Gastroesophageal sphincter (tissue), 4 donors: Measurements from ENCODE around the gene NUDT12. TPM values are rescaled to one million over a fixed set of nuclear protein-coding genes. Genes with fewer than 3 reads are reported as not detected.
A peak's percentile ranks its signal among the peaks of the same experiment; 100 is the strongest.

Experiments used
- ATAC-seq: fragments of 150-250 bp; one replicate; pipeline ENCODE4 v1.9.1; 2016; ENCODE audit warnings: mild to moderate bottlenecking, moderate library complexity
- H3K27ac ChIP-seq, 4 donors: fragments of 200-600 bp; sonication (generic) in 3 of 4; 1 replicate in 3 of 4; 2 replicates in 1 of 4; pipeline ENCODE4 v1.5.1; 2016 to 2019
- H3K27me3 ChIP-seq: fragments of 200-600 bp; sonication (generic); one replicate; pipeline ENCODE4 v1.5.1; 2019
- H3K36me3 ChIP-seq, 2 donors: fragments of 200-600 bp; sonication (generic); one replicate each; pipeline ENCODE4 v1.5.1; 2019; ENCODE audit warnings: control low read depth in 1 of 2
- H3K4me1 ChIP-seq, 3 donors: fragments of 200-600 bp; sonication (generic); 1 replicate in 2 of 3; 2 replicates in 1 of 3; pipeline ENCODE4 v1.5.1; 2016 to 2019; ENCODE audit warnings: control low read depth in 2 of 3
- H3K4me3 ChIP-seq, 2 donors: fragments of 200-600 bp; sonication (generic); one replicate each; pipeline ENCODE4 v1.5.1; 2019; ENCODE audit warnings: mild to moderate bottlenecking in 1 of 2, moderate library complexity in 1 of 2
- H3K9me3 ChIP-seq, 3 donors: fragments of 200-600 bp; sonication (generic); one replicate each; pipeline ENCODE4 v1.5.1; 2017 to 2019; ENCODE audit warnings: control low read depth in 2 of 3
- EP300 ChIP-seq: sonication (generic); formaldehyde crosslinking; IDR thresholded peaks from one replicate; pipeline ENCODE4 v1.6.1; 2017; ENCODE audit warnings: antibody characterized with exemption, mild to moderate bottlenecking
- POLR2A ChIP-seq, 2 donors: fragments of 450-650 bp; IDR thresholded peaks; one replicate each; pipeline ENCODE4 v1.6.1; 2017; ENCODE audit warnings: antibody characterized with exemption in 2 of 2, mild to moderate bottlenecking in 2 of 2, moderate library complexity in 1 of 2
- POLR2AphosphoS5 ChIP-seq: sonication (generic); formaldehyde crosslinking; IDR thresholded peaks from one replicate; pipeline ENCODE4 v1.6.1; 2017; ENCODE audit warnings: antibody characterized with exemption
- WGBS, 2 donors: methylation state at CpG; one replicate each; pipeline ENCODE4 v1.1.5; 2018; ENCODE audit warnings: low coverage in 1 of 2; 5-methylcytosine and 5-hydroxymethylcytosine counted together
- total RNA-seq, 4 donors: library from RNA; depleted of rRNA; stranded (reverse); fragments of >200 nt; gene quantifications; one replicate each; pipeline ENCODE4 v1.1.0, GENCODE V29; 2016
- TF ChIP-seq, protein P1 (sequence below), 4 experiments: fragments of 200-600 bp in 2 of 4; fragments of 450-650 bp in 2 of 4; sonication (generic) in 1 of 4; IDR thresholded peaks; one replicate each; pipeline ENCODE4 v1.5.1; 2017 to 2019; ENCODE audit warnings: antibody characterized with exemption in 4 of 4, mild to moderate bottlenecking in 2 of 4, moderate library complexity in 2 of 4

NUDT12 gene
- total RNA-seq = 10 to 100 TPM in 2 of 4 donors, 1 to 10 TPM in 2; 6.2 to 20.7 (median 9.9) TPM

DNA sequence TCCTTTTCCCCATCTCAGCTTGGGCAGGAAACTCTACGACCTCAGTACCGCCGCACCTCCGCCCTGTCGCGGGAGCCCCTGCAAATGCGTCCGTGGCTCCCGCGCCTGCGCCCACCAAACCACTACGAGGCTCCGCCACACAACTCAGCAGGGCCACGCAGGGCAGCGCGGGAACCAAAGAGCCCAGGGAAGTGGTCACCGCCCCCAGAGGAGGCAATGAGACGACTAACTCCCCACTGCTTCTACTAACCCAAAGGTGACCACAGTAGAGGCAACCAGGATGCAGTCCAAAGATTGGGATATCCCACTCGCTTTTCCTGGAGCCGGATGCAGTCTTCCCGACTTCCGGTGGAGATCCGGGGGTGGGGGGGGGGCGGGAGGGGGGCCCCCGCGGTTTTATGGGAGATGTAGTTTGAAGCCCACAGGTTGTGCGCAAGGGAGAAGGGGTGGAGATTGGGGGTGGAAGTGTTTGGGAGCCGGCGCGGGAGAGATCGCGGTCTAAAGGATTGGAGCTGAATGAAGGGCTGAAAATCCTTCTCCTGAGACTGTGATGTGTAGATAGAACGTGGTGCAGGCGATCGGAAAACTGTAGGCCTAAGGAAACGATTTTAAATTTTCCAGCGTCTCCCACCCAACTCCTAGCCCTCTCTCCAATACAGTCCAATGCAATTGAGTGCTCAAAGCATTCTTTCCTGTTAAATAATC is at the start of gene NUDT12:
Gene NUDT12, minus strand, starts transcription at position 337 of the 705 bp plus-strand sequence. CDS start 2,541 bp downstream, outside the sequence.
- Histone ChIP-seq H3K9me3 (no peaks in the 10 kb centered on the region), H3K4me3 (peak within 1 kb of the TSS; percentile 50 to 72), H3K4me1 (peaks cover 0 to 13% (median 0%) of the 10 kb centered on the region in 3 donors), H3K36me3 (peaks cover 0 to 10% of the 10 kb centered on the region in 2 donors), H3K27me3 (peaks cover 7% of the 10 kb centered on the region), H3K27ac (peak within 1 kb of the TSS; percentile 15 to 94 (median 90))
- TF ChIP-seq EP300 = no peak
- peak in 1 of 2 donors; percentile 23 for TF ChIP-seq POLR2A (IDR thresholded peaks at IDR 0.05)
- TF ChIP-seq POLR2AphosphoS5 = peak; percentile 45
- 0 to 6% methylated on average over 11 to 17 of the region's 37 CpGs for WGBS, 2 donors
- peak; percentile 92 for ATAC-seq

DNA sequence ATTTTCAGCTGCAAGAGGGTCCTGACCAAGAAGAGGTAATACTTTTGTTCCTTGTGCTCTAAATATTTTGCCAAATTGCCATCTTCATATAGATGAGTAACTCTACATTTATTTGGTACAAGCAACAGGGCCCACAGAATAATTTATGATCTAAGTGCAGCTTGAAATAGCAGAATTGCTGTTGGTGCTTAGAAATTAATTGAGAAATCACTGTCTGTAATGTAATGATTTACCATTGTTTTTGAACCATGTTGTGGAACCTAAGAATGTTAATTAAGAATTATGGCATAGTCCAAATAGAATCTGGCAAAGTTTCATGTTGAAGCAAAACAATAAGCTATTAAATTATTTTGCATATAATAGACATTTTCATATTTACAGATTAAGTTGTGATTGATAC is 44.8 kb upstream of the NUDT12 start:
- no peak overlapping the region for H3K27ac ChIP-seq
- no peaks in the 10 kb centered on the region for H3K4me1 ChIP-seq
- TF ChIP-seq POLR2AphosphoS5 = no peak
- TF ChIP-seq EP300 = no peak
- TF ChIP-seq POLR2A (IDR thresholded peaks at IDR 0.05) = no peak
- TF ChIP-seq, protein P1, sequence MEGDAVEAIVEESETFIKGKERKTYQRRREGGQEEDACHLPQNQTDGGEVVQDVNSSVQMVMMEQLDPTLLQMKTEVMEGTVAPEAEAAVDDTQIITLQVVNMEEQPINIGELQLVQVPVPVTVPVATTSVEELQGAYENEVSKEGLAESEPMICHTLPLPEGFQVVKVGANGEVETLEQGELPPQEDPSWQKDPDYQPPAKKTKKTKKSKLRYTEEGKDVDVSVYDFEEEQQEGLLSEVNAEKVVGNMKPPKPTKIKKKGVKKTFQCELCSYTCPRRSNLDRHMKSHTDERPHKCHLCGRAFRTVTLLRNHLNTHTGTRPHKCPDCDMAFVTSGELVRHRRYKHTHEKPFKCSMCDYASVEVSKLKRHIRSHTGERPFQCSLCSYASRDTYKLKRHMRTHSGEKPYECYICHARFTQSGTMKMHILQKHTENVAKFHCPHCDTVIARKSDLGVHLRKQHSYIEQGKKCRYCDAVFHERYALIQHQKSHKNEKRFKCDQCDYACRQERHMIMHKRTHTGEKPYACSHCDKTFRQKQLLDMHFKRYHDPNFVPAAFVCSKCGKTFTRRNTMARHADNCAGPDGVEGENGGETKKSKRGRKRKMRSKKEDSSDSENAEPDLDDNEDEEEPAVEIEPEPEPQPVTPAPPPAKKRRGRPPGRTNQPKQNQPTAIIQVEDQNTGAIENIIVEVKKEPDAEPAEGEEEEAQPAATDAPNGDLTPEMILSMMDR (IDR thresholded peaks at IDR 0.05) = no peak
- H3K27me3 ChIP-seq = no peaks in the 10 kb centered on the region
- H3K9me3 ChIP-seq = no peaks in the 10 kb centered on the region
- H3K36me3 ChIP-seq = no peaks in the 10 kb centered on the region
- no peak overlapping the region for H3K4me3 ChIP-seq
- no peak for ATAC-seq

- Histone ChIP-seq H3K36me3 (no peaks in the 10 kb centered on the region), H3K27ac (no peak overlapping the region), H3K4me3 (no peak overlapping the region), H3K9me3 (no peaks in the 10 kb centered on the region), H3K4me1 (no peaks in the 10 kb centered on the region), H3K27me3 (no peaks in the 10 kb centered on the region)
- WGBS, 2 donors = 83 to 92% methylated on average over 2 of the region's 2 CpGs
- TF ChIP-seq, protein P1 (IDR thresholded peaks at IDR 0.05) = no peak
- TF ChIP-seq POLR2A (IDR thresholded peaks at IDR 0.05) (no peak), EP300 (no peak), POLR2AphosphoS5 (no peak)
- ATAC-seq = no peak
Observed at GRCh38 chr5:103605277-103605676, 42.7 kb upstream of the NUDT12 start.

DNA sequence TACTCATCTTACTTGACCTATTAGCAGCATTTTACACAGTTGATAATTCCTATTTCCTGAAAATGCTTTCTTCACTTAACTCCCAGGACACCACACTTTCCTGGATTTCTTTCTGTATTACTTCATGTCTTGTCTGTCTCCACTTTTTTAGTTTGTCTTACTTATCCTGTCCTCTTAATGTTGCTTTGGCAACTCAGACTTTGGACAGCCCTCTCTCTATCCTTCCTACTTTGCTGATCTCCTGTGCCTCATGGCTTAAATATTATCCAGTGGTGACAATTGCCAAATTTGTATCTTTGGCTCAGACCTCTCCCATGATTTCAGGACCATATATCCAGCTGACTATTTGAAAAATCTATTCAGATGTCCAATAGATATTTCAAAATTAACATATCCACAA is 39.8 kb upstream of the NUDT12 start:
- Histone ChIP-seq H3K27ac (no peak overlapping the region), H3K4me1 (no peaks in the 10 kb centered on the region), H3K4me3 (no peak overlapping the region), H3K27me3 (no peaks in the 10 kb centered on the region), H3K9me3 (no peaks in the 10 kb centered on the region), H3K36me3 (no peaks in the 10 kb centered on the region)
- TF ChIP-seq, protein P1 (IDR thresholded peaks at IDR 0.05) = no peak
- TF ChIP-seq EP300 = no peak
- TF ChIP-seq POLR2A (IDR thresholded peaks at IDR 0.05) = no peak
- no peak for TF ChIP-seq POLR2AphosphoS5
- ATAC-seq = no peak

DNA sequence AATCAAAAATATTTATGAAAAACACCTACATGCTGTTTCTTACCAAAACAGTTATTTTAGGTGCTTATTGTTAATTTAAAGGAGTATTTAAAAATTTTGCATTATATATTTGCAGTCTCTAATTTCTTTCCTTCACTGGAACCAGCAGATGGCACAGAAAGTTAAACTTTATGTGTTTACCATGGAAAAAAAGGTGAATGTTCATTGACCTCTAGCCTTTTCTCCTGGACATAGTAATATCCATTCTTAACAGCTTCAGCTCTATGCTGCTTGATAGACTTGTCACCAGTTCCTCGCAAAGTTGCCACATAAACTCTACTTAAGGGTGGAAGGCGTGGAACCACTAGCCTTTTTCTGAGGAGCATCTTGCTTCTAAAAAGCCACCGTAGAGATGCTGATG is 38.7 kb upstream of the NUDT12 start:
- H3K9me3 ChIP-seq = no peaks in the 10 kb centered on the region
- 85 to 100% methylated on average over 3 of the region's 3 CpGs for WGBS, 2 donors

More for the DNA sequence above, 38.7 kb upstream of the NUDT12 start:
- Histone ChIP-seq H3K4me3 (no peak overlapping the region), H3K4me1 (no peaks in the 10 kb centered on the region), H3K36me3 (no peaks in the 10 kb centered on the region), H3K27ac (no peak overlapping the region), H3K27me3 (no peaks in the 10 kb centered on the region)
- ATAC-seq = no peak
- TF ChIP-seq POLR2AphosphoS5 = no peak
- TF ChIP-seq EP300 = no peak
- TF ChIP-seq, protein P1 (IDR thresholded peaks at IDR 0.05) = no peak
